ENCODE results near the gene BSND.

The BSND gene

GRCh38 chr1:55057270-55057955, 58.7 kb downstream of the BSND start:
- in situ Hi-C loops (cut with HindIII; ENCODE audit: low pct_unique_long_range_greater_than_20kb, low sequenced_read_pairs), result no loop called here
- no peak for DNase-seq (ENCODE audit: low read depth in 1 of 2, low spot score in 1 of 2)

GRCh38 chr1:55057956-55058298, 59.2 kb downstream of the BSND start:
- no peak for DNase-seq (ENCODE audit: low read depth in 1 of 2, low spot score in 1 of 2)

More at GRCh38 chr1:55057270-55057955, 58.7 kb downstream of the BSND start:
- no peak for TF ChIP-seq JUND (IDR thresholded peaks at IDR 0.05; ENCODE audit: low read depth)

GRCh38 chr1:55059302-55060132, 60.8 kb downstream of the BSND start:
- TF ChIP-seq JUND (IDR thresholded peaks at IDR 0.05; ENCODE audit: low read depth), result no peak
- in situ Hi-C loops (cut with HindIII; ENCODE audit: low pct_unique_long_range_greater_than_20kb, low sequenced_read_pairs), result no loop called here
- no peak for DNase-seq (ENCODE audit: low read depth in 1 of 2, low spot score in 1 of 2)

More at GRCh38 chr1:55057956-55058298, 59.2 kb downstream of the BSND start:
- in situ Hi-C loops (cut with HindIII; ENCODE audit: low pct_unique_long_range_greater_than_20kb, low sequenced_read_pairs), result no loop called here
- no peak for TF ChIP-seq JUND (IDR thresholded peaks at IDR 0.05; ENCODE audit: low read depth)

GRCh38 chr1:55060133-55060999, 61.6 kb downstream of the BSND start:
- no peak for TF ChIP-seq JUND (IDR thresholded peaks at IDR 0.05; ENCODE audit: low read depth)
- in situ Hi-C loops (cut with HindIII; ENCODE audit: low pct_unique_long_range_greater_than_20kb, low sequenced_read_pairs), result no loop called here

GRCh38 chr1:55061000-55061705, 62.4 kb downstream of the BSND start:
- DNase-seq (ENCODE audit: low read depth in 1 of 2, low spot score in 1 of 2), result no peak
- in situ Hi-C loops (cut with HindIII; ENCODE audit: low pct_unique_long_range_greater_than_20kb, low sequenced_read_pairs), result no loop called here
- no peak for TF ChIP-seq JUND (IDR thresholded peaks at IDR 0.05; ENCODE audit: low read depth)

More at GRCh38 chr1:55060133-55060999, 61.6 kb downstream of the BSND start:
- DNase-seq (ENCODE audit: low read depth in 1 of 2, low spot score in 1 of 2), result no peak
